PC-3 (cell line): Measurements from ENCODE around the gene NTM. TPM values are rescaled to one million over a fixed set of nuclear protein-coding genes. Genes with fewer than 3 reads are reported as not detected.

Source experiments
- ATAC-seq: fragments of 200-7000 bp; cut with Tn5 transposase; 2 replicates; pipeline ENCODE4 v1.9.1; 2020; ENCODE audit warnings: mild to moderate bottlenecking, moderate library complexity
- BruUV-seq: library from RNA; stranded (reverse); fragments of 400-500 nt; replicated peaks from 2 replicates; lab custom pipeline; 2021; lab: Mats Ljungman, UMichigan
- CTCF ChIA-PET: fragments of 300-600 bp; sonication (Branson Sonifier 250); formaldehyde crosslinking; loops from one replicate; lab custom pipeline; 2022; ENCODE audit warnings: antibody characterized with exemption; lab: Charles Lee
- POLR2A ChIA-PET: fragments of 300-600 bp; sonication (Branson Sonifier 250); formaldehyde crosslinking; loops from one replicate; lab custom pipeline; 2022; ENCODE audit warnings: antibody characterized with exemption; ENCODE audit not compliant: unreplicated experiment; lab: Charles Lee
- DNase-seq: peaks from one replicate; pipeline ENCODE4 v3.0.0-alpha.2; 2015
- H2AFZ ChIP-seq: fragments of 300-600 bp; sonication (generic); 2 replicates; pipeline ENCODE4 v1.6.0; 2016; ENCODE audit warnings: antibody characterized with exemption, low read length
- H3F3A ChIP-seq: fragments of 300-600 bp; sonication (generic); one replicate; pipeline ENCODE4 v1.6.0; 2017; ENCODE audit warnings: antibody characterized with exemption, low read length, control low read depth, mild to moderate bottlenecking; ENCODE audit not compliant: unreplicated experiment
- H3K27ac ChIP-seq: fragments of 300-600 bp; sonication (generic); 2 replicates; pipeline ENCODE4 v1.5.1; 2016; ENCODE audit warnings: mild to moderate bottlenecking, low read length
- H3K27me3 ChIP-seq: fragments of 300-600 bp; sonication (generic); 2 replicates; pipeline ENCODE4 v1.6.1; 2016; ENCODE audit warnings: low read length, mixed read lengths
- H3K36me3 ChIP-seq: fragments of 300-600 bp; sonication (generic); 2 replicates; pipeline ENCODE4 v1.6.1; 2016; ENCODE audit warnings: low read depth, mixed run types, low read length, mixed read lengths
- H3K4me1 ChIP-seq: fragments of 300-600 bp; sonication (generic); 2 replicates; pipeline ENCODE4 v1.5.1; 2016; ENCODE audit warnings: low read length; ENCODE audit not compliant: insufficient read depth
- H3K4me2 ChIP-seq: fragments of 300-600 bp; sonication (generic); 2 replicates; pipeline ENCODE4 v1.6.0; 2016; ENCODE audit warnings: low read length
- H3K4me3 ChIP-seq: fragments of 300-600 bp; sonication (generic); 2 replicates; pipeline ENCODE4 v1.5.1; 2016; ENCODE audit warnings: mild to moderate bottlenecking, low read length, mixed read lengths
- H3K79me2 ChIP-seq: fragments of 300-600 bp; sonication (generic); 2 replicates; pipeline ENCODE4 v1.6.1; 2017; ENCODE audit warnings: low read length, mixed read lengths
- H3K9ac ChIP-seq: fragments of 300-600 bp; sonication (generic); 2 replicates; pipeline ENCODE4 v1.6.0; 2016; ENCODE audit warnings: mild to moderate bottlenecking, low read length
- H3K9me2 ChIP-seq: fragments of 300-600 bp; sonication (generic); replicated peaks from 2 replicates; pipeline ENCODE4 v1.6.1; 2016; ENCODE audit warnings: mixed run types, low read length, mixed read lengths
- H3K9me3 ChIP-seq: fragments of 300-600 bp; sonication (generic); 2 replicates; pipeline ENCODE4 v1.6.1; 2016; ENCODE audit warnings: low read length, mixed read lengths
- H4K20me1 ChIP-seq: fragments of 300-600 bp; sonication (generic); 2 replicates; pipeline ENCODE4 v1.6.1; 2016; ENCODE audit warnings: low read length, mixed read lengths
- CTCF ChIP-seq: fragments of 300-600 bp; sonication (generic); conservative IDR thresholded peaks from 2 replicates; pipeline ENCODE4 v1.5.1; 2017; ENCODE audit warnings: antibody characterized with exemption, low read depth, mild to moderate bottlenecking, low read length
- EZH2 ChIP-seq: fragments of 300-600 bp; sonication (generic); IDR thresholded peaks from one replicate; pipeline ENCODE4 v1.6.1; 2017; ENCODE audit warnings: antibody characterized with exemption, mild to moderate bottlenecking, low read length; ENCODE audit not compliant: unreplicated experiment
- EZH2phosphoT487 ChIP-seq: fragments of 300-600 bp; sonication (generic); IDR thresholded peaks from 2 replicates; pipeline ENCODE4 v1.6.1; 2018; ENCODE audit warnings: mild to moderate bottlenecking, antibody characterized with exemption, low read length, borderline replicate concordance
- intact Hi-C: fragments of 100-400 bp; cut with micrococcal nuclease; formaldehyde crosslinking; loops from 2 replicates; pipeline ENCODE4 v1.9.0; 2023
- total RNA-seq: library from RNA; depleted of rRNA; stranded (reverse); fragments of >200 nt; gene quantifications from 2 replicates; pipeline ENCODE4 v1.2.3, GENCODE V29; 2014

NTM gene
- total RNA-seq, 1 experiment from 2014 or later: not detected

DNA sequence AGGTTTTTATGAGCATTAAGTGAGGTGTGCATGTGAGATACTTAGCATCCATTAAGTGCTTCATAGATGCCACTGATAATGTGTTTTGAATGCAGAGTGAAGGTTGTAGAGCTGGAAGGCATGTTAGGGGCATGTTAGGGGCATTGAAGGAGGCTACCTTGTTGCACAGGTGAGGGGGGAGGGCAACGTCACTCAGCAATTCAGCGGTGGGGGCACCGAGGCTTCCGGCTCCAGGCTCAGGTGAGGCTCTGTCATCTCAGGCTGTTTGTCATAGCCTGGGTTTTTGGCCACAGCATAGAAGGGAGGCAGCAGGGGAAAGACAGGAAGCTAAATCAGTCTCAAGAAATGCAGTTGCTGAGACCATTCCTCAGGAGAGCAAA is 299.0 kb downstream of the NTM start:
- no peaks in the 10 kb centered on the region for H3K9me3 ChIP-seq
- ATAC-seq: no peak
- no peak for TF ChIP-seq CTCF
- no peak for TF ChIP-seq EZH2
- no peak for TF ChIP-seq EZH2phosphoT487
- H3K4me2 ChIP-seq: no peak overlapping the region
- DNase-seq: no peak
- no peaks in the 10 kb centered on the region for H4K20me1 ChIP-seq
- no peaks in the 10 kb centered on the region for H3K9me2 ChIP-seq
- H3K4me1 ChIP-seq: no peaks in the 10 kb centered on the region
- POLR2A ChIA-PET: no interaction called here
- peaks cover 21% of the 10 kb centered on the region for H3K27me3 ChIP-seq
- H2AFZ ChIP-seq: no peak overlapping the region
- intact Hi-C loops: no loop called here
- CTCF ChIA-PET: no interaction called here
- no peak overlapping the region for H3K4me3 ChIP-seq
- H3K36me3 ChIP-seq: no peaks in the 10 kb centered on the region
- no peak overlapping the region for H3K9ac ChIP-seq
- BruUV-seq: no TSS peak
- no peaks in the 10 kb centered on the region for H3F3A ChIP-seq
- no peak overlapping the region for H3K27ac ChIP-seq
- no peaks in the 10 kb centered on the region for H3K79me2 ChIP-seq

- H3K4me2 ChIP-seq: no peak overlapping the region
- no peak overlapping the region for H3K27ac ChIP-seq
- no peaks in the 10 kb centered on the region for H3K36me3 ChIP-seq
- H3K79me2 ChIP-seq: no peaks in the 10 kb centered on the region
- ATAC-seq (no peak), DNase-seq (no peak)
- H3K27me3 ChIP-seq: peaks cover 25% of the 10 kb centered on the region
- H3K4me1 ChIP-seq: no peaks in the 10 kb centered on the region
- H2AFZ ChIP-seq: no peak overlapping the region
- H3F3A ChIP-seq: no peaks in the 10 kb centered on the region
- TF ChIP-seq CTCF (no peak), EZH2 (no peak), EZH2phosphoT487 (no peak)
- ChIA-PET POLR2A (no interaction called here), CTCF (no interaction called here)
- H3K4me3 ChIP-seq: no peak overlapping the region
- BruUV-seq: no TSS peak
- no peak overlapping the region for H3K9ac ChIP-seq
- no peaks in the 10 kb centered on the region for H3K9me3 ChIP-seq
- intact Hi-C loops: loop anchor here (5.0 kb wide), 1 partner anchor 264 kb away; no protein-coding TSS in a partner anchor
- no peaks in the 10 kb centered on the region for H3K9me2 ChIP-seq
- H4K20me1 ChIP-seq: no peaks in the 10 kb centered on the region
These were observed 300.5 kb downstream of the NTM start for GRCh38 chr11:131670876-131671275.

GRCh38 chr11:131671320-131671719 is 300.9 kb downstream of the NTM start:
- H3K9me2 ChIP-seq: no peaks in the 10 kb centered on the region
- TF ChIP-seq EZH2: no peak
- TF ChIP-seq CTCF: no peak
- TF ChIP-seq EZH2phosphoT487: no peak
- ChIA-PET CTCF (no interaction called here), POLR2A (no interaction called here)
- H3K27ac ChIP-seq: no peak overlapping the region
- peaks cover 29% of the 10 kb centered on the region for H3K27me3 ChIP-seq
- H3K9me3 ChIP-seq: no peaks in the 10 kb centered on the region
- H3F3A ChIP-seq: no peaks in the 10 kb centered on the region
- no peaks in the 10 kb centered on the region for H3K79me2 ChIP-seq
- H3K36me3 ChIP-seq: no peaks in the 10 kb centered on the region
- no peak for DNase-seq
- H3K4me2 ChIP-seq: no peak overlapping the region
- BruUV-seq: no TSS peak
- no peak overlapping the region for H3K9ac ChIP-seq
- intact Hi-C loops: loop anchor here (5.0 kb wide), 1 partner anchor 264 kb away; no protein-coding TSS in a partner anchor
- no peak overlapping the region for H3K4me3 ChIP-seq
- H3K4me1 ChIP-seq: no peaks in the 10 kb centered on the region
- no peak for ATAC-seq
- H2AFZ ChIP-seq: no peak overlapping the region
- H4K20me1 ChIP-seq: no peaks in the 10 kb centered on the region
